Tibial artery (tissue), 4 donors: ENCODE data around the gene GNG12.

Source experiments
- DNase-seq, 2 donors: peaks; one replicate each; pipeline ENCODE4 v3.0.0-alpha.2; 2019
- H3K27ac ChIP-seq, 2 donors: fragments of 200-600 bp; sonication (generic) in 1 of 2; 1 replicate in 1 of 2; 2 replicates in 1 of 2; pipeline ENCODE4 v1.5.1; 2018 to 2019; ENCODE audit warnings: mild to moderate bottlenecking in 1 of 2
- H3K27me3 ChIP-seq, 2 donors: fragments of 200-600 bp; sonication (generic) in 1 of 2; one replicate each; pipeline versions ENCODE4 v1.5.1 to v1.6.0; 2016 to 2019
- H3K36me3 ChIP-seq, 3 donors: fragments of 200-600 bp; sonication (generic) in 2 of 3; one replicate each; pipeline ENCODE4 v1.5.1; 2016 to 2019; ENCODE audit warnings: mild to moderate bottlenecking in 2 of 3
- H3K4me1 ChIP-seq, 4 donors: fragments of 200-600 bp; sonication (generic) in 2 of 4; 1 replicate in 3 of 4; 2 replicates in 1 of 4; pipeline ENCODE4 v1.5.1; 2016 to 2019
- H3K4me3 ChIP-seq, 2 donors: fragments of 200-600 bp; sonication (generic) in 1 of 2; 1 replicate in 1 of 2; 2 replicates in 1 of 2; pipeline ENCODE4 v1.5.1; 2018 to 2019; ENCODE audit warnings: mild to moderate bottlenecking in 2 of 2
- H3K9me3 ChIP-seq, 3 donors: fragments of 200-600 bp; sonication (generic) in 1 of 3; one replicate each; pipeline ENCODE4 v1.5.1; 2016 to 2019
- intact Hi-C: fragments of 100-400 bp; cut with DNase I; formaldehyde crosslinking; loops from one replicate; pipeline ENCODE4 v1.15.0; 2023; ENCODE audit warnings: low total_unique reads
- TF ChIP-seq, protein P1 (sequence below), 2 experiments: fragments of 200-600 bp in 1 of 2; fragments of 450-650 bp in 1 of 2; IDR thresholded peaks; one replicate each; pipeline ENCODE4 v1.5.1; 2017 to 2019; ENCODE audit warnings: antibody characterized with exemption in 2 of 2, mild to moderate bottlenecking in 1 of 2, moderate library complexity in 1 of 2

GNG12 gene

DNA sequence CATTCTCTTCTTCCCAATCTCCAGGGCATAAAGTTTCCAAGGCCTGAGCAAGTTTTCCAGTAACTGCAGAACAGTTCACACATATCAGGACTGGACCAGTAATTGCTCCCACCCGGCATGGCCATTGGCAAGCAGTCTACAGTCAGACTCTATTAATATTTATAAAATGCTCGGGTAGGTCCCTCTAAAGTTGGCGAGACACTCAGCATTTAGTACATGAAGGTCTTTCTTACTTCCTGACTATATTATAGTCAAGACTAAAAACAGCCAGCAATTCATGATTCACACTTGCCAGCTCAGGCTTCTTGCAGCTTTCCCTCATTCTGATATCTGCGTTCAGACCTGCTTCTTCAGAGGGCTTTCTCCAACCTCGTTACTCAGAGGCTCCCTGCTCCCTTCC, 122.8 kb downstream of the GNG12 start:
- no peak overlapping the region for H3K4me3 ChIP-seq
- H3K36me3 ChIP-seq, result peaks cover 0 to 2% (median 0%) of the 10 kb centered on the region in 3 donors
- peaks cover 0 to 95% (median 64%) of the 10 kb centered on the region in 4 donors for H3K4me1 ChIP-seq
- TF ChIP-seq, protein P1, sequence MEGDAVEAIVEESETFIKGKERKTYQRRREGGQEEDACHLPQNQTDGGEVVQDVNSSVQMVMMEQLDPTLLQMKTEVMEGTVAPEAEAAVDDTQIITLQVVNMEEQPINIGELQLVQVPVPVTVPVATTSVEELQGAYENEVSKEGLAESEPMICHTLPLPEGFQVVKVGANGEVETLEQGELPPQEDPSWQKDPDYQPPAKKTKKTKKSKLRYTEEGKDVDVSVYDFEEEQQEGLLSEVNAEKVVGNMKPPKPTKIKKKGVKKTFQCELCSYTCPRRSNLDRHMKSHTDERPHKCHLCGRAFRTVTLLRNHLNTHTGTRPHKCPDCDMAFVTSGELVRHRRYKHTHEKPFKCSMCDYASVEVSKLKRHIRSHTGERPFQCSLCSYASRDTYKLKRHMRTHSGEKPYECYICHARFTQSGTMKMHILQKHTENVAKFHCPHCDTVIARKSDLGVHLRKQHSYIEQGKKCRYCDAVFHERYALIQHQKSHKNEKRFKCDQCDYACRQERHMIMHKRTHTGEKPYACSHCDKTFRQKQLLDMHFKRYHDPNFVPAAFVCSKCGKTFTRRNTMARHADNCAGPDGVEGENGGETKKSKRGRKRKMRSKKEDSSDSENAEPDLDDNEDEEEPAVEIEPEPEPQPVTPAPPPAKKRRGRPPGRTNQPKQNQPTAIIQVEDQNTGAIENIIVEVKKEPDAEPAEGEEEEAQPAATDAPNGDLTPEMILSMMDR (IDR thresholded peaks at IDR 0.05), result no peak
- no peaks in the 10 kb centered on the region for H3K9me3 ChIP-seq
- no peaks in the 10 kb centered on the region for H3K27me3 ChIP-seq
- intact Hi-C loops, result no loop called here
- peak overlapping the region; percentile 64 to 70 for H3K27ac ChIP-seq
- DNase-seq, result peak; percentile 55 to 73

DNA sequence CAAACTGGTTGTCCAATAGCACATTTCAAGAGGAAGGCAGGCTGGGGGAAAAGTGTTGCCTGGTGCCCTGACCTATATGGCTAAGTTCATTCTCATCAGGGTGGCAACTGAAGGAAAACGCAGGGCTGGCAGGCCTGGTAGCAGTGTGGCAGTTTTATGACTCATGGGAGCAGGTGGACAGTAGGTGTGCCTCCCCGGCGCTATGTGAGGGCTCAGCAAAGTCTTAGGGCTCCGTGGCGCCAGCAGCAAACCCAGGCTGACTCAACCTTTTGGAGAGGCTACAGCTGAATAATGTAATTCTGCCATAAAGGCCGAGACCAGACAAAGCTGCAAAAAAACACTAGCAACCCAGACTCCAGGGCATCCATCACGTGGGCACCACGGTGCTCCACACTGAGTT, 124.7 kb downstream of the GNG12 start:
- Histone ChIP-seq H3K4me1 (peaks cover 0 to 77% (median 51%) of the 10 kb centered on the region in 4 donors), H3K27ac (peak overlapping the region; percentile 73 to 79), H3K27me3 (no peaks in the 10 kb centered on the region), H3K36me3 (peaks cover 3 to 16% (median 10%) of the 10 kb centered on the region in 3 donors), H3K4me3 (no peak overlapping the region), H3K9me3 (no peaks in the 10 kb centered on the region)
- TF ChIP-seq, protein P1 (IDR thresholded peaks at IDR 0.05), result no peak
- intact Hi-C loops, result loop anchor here (5.0 kb wide), 1 partner anchor 39 kb away; no protein-coding TSS in a partner anchor
- DNase-seq, result no peak

DNA sequence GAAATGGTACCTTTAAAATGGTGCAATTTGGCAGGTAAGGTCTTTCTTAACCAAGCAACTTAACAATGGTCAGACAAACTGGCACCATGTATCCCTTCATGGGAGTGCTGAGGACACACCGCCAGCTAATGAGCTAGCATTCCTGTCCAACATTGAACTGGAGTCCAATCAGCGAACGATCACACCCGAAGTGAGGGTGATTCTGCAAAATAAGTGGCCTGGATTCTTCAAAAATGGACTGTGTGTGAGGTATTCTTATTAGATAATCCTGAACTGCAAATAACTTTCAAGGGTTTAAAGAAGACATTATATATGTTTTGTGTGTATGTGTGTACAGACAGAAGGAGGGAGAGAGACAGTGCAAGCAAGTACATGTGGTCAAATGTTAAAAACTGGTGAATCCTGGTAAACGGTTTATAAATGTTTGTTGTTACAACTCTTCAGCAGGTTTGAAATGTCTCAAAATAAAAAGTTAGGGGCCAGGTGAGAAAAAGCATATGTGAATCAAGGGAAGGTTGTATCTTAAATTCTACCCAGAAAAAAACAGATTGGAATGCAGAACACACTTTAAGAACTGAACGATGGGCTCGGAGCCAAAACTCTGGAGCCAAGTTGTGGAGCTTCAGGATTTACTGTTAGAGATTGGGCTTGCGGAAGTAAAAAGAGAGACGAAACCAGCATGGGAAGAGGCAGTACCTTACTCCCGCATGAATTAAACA, 127.4 kb downstream of the GNG12 start:
- Histone ChIP-seq H3K4me3 (no peak overlapping the region), H3K36me3 (peaks cover 3 to 19% (median 16%) of the 10 kb centered on the region in 3 donors), H3K27me3 (no peaks in the 10 kb centered on the region), H3K9me3 (no peaks in the 10 kb centered on the region), H3K27ac (peak overlapping the region; percentile 73 to 79), H3K4me1 (peaks cover 0 to 50% (median 28%) of the 10 kb centered on the region in 4 donors)
- intact Hi-C loops, result loop anchor here (5.0 kb wide), 1 partner anchor 41 kb away; no protein-coding TSS in a partner anchor
- TF ChIP-seq, protein P1 (IDR thresholded peaks at IDR 0.05), result no peak
- DNase-seq, result no peak

DNA sequence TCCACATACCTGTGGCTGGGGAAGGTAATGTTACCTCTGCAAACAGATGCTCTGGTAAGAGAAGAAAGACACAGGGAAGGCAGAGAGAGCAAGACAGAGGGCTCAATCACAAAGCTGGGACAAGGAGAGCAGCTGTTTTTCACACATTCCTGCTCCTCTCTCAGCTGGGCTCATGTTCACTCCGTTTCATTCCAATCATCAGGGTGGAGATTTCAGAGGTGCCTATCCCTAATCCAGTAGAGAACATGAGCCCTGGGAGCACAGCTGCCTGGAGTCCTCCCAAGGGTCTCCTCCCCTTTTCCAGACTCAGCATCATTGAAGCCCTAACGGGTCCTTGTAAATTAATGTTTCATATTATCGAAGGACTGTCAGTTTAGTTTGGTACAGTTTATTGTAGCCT, 128.9 kb downstream of the GNG12 start:
- Histone ChIP-seq H3K9me3 (no peaks in the 10 kb centered on the region), H3K27me3 (no peaks in the 10 kb centered on the region), H3K36me3 (peaks cover 3 to 22% (median 16%) of the 10 kb centered on the region in 3 donors), H3K4me3 (no peak overlapping the region), H3K4me1 (peaks cover 0 to 39% (median 22%) of the 10 kb centered on the region in 4 donors), H3K27ac (peak overlapping the region in 1 of 2 donors; percentile 9)
- intact Hi-C loops, result no loop called here
- no peak for DNase-seq
- TF ChIP-seq, protein P1 (IDR thresholded peaks at IDR 0.05), result no peak

DNA sequence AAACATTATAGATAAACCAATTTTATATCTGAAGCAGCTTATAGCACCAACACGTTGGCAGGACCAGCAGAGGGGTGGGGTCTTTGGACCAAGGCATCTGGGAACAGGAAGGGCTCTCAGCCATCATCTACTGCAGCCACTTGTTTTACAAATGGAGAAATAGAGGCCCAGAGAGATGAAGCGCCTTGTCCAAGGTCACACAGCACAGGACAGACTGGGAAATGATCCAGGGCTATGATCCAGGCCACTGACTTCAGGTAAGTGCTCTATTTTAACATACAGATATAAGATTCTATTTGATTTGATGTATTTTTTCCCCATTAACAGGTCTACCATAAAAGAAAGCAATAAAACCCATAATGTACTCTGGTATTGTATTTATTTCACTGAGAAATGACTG, 131.4 kb downstream of the GNG12 start:
- TF ChIP-seq, protein P1 (IDR thresholded peaks at IDR 0.05), result no peak
- DNase-seq, result no peak
- intact Hi-C loops, result no loop called here
- H3K27ac ChIP-seq, result no peak overlapping the region
- no peak overlapping the region for H3K4me3 ChIP-seq
- no peaks in the 10 kb centered on the region for H3K9me3 ChIP-seq
- peaks cover 3 to 22% (median 16%) of the 10 kb centered on the region in 3 donors for H3K36me3 ChIP-seq
- no peaks in the 10 kb centered on the region for H3K27me3 ChIP-seq
- H3K4me1 ChIP-seq, result peaks cover 0 to 14% (median 2%) of the 10 kb centered on the region in 4 donors
